Mesenchymal stem cell (in vitro differentiated cells and primary cell): ENCODE measurements around the gene CDH12.
"Not testable (repeated sequence)": the region's sequence is repeated elsewhere in the genome, so short reads cannot be mapped to it uniquely, and the experiment has no call there.

Source experiments
- DNase-seq: peaks from one replicate; pipeline ENCODE4 v3.0.0-alpha.2; 2013
- H2AFZ ChIP-seq: one replicate; pipeline ENCODE4 v1.6.1; 2013; ENCODE audit warnings: low read depth, mild to moderate bottlenecking, control low read depth, inconsistent platforms, low read length, moderate library complexity
- H2AK5ac ChIP-seq: 2 replicates; pipeline ENCODE4 v1.6.1; 2013; ENCODE audit warnings: low read length, moderate library complexity, mild to moderate bottlenecking, inconsistent platforms; ENCODE audit not compliant: severe bottlenecking
- H2BK120ac ChIP-seq: one replicate; pipeline ENCODE4 v1.6.1; 2013; ENCODE audit warnings: low read depth, mild to moderate bottlenecking, inconsistent platforms, low read length, moderate library complexity
- H2BK12ac ChIP-seq, 2 experiments: one replicate each; pipeline ENCODE4 v1.6.1; 2013; ENCODE audit warnings: inconsistent platforms in 2 of 2, low read length in 2 of 2, mild to moderate bottlenecking in 2 of 2, moderate library complexity in 2 of 2, control low read depth in 1 of 2
- H2BK15ac ChIP-seq: one replicate; pipeline ENCODE4 v1.6.1; 2013; ENCODE audit warnings: mild to moderate bottlenecking, low read depth, inconsistent platforms; ENCODE audit not compliant: poor library complexity, severe bottlenecking
- H2BK5ac ChIP-seq: 2 replicates; pipeline ENCODE4 v1.6.1; 2013; ENCODE audit warnings: low read depth, mild to moderate bottlenecking, low read length, control low read depth, inconsistent platforms; ENCODE audit not compliant: poor library complexity, severe bottlenecking
- H3K14ac ChIP-seq, 2 experiments: one replicate each; pipeline ENCODE4 v1.6.1; 2013; ENCODE audit warnings: inconsistent platforms in 2 of 2, low read length in 2 of 2, control low read depth in 1 of 2, mild to moderate bottlenecking in 1 of 2, moderate library complexity in 1 of 2
- H3K18ac ChIP-seq, 2 experiments: one replicate each; pipeline ENCODE4 v1.6.1; 2013; ENCODE audit warnings: inconsistent platforms in 2 of 2, low read length in 2 of 2, control low read depth in 1 of 2, low read depth in 1 of 2, mild to moderate bottlenecking in 1 of 2
- H3K23ac ChIP-seq, 2 experiments: one replicate each; pipeline ENCODE4 v1.6.1; 2013; ENCODE audit warnings: inconsistent platforms in 2 of 2, low read length in 2 of 2, mild to moderate bottlenecking in 2 of 2, moderate library complexity in 2 of 2, control low read depth in 1 of 2
- H3K27ac ChIP-seq: 2 replicates; pipeline ENCODE4 v1.5.1; 2013; ENCODE audit warnings: mild to moderate bottlenecking, moderate library complexity, low read length, control low read depth, inconsistent platforms; ENCODE audit not compliant: poor library complexity, severe bottlenecking
- H3K27me3 ChIP-seq, 2 experiments: 2 replicates each; pipeline versions ENCODE4 v1.6.1 to v1.7.0; 2013; ENCODE audit warnings: low read length in 2 of 2, mild to moderate bottlenecking in 2 of 2, moderate library complexity in 2 of 2, control low read depth in 1 of 2, inconsistent platforms in 1 of 2; ENCODE audit not compliant: control insufficient read depth in 1 of 2, insufficient read depth in 1 of 2
- H3K36me3 ChIP-seq, 2 experiments: 2 replicates each; pipeline versions ENCODE4 v1.6.1 to v1.7.0; 2013; ENCODE audit warnings: low read length in 2 of 2, control low read depth in 1 of 2, inconsistent platforms in 1 of 2, low read depth in 1 of 2, mild to moderate bottlenecking in 1 of 2; ENCODE audit not compliant: insufficient read depth in 2 of 2, control insufficient read depth in 1 of 2
- H3K4ac ChIP-seq, 2 experiments: one replicate each; pipeline ENCODE4 v1.6.1; 2013; ENCODE audit warnings: inconsistent platforms in 2 of 2, low read length in 2 of 2, mild to moderate bottlenecking in 2 of 2, moderate library complexity in 2 of 2, control low read depth in 1 of 2, low read depth in 1 of 2
- H3K4me1 ChIP-seq: 2 replicates; pipeline ENCODE4 v1.6.1; 2013; ENCODE audit warnings: low read depth, low read length, control low read depth; ENCODE audit not compliant: control insufficient read depth, insufficient read depth
- H3K4me2 ChIP-seq: 2 replicates; pipeline ENCODE4 v1.6.1; 2013; ENCODE audit warnings: low read length, mild to moderate bottlenecking, inconsistent platforms; ENCODE audit not compliant: poor library complexity, severe bottlenecking
- H3K4me3 ChIP-seq, 2 experiments: 2 replicates each; pipeline versions ENCODE4 v1.5.1 to v1.7.0; 2013; ENCODE audit warnings: low read length in 2 of 2, mild to moderate bottlenecking in 2 of 2, control low read depth in 1 of 2, low read depth in 1 of 2; ENCODE audit not compliant: insufficient read depth in 1 of 2
- H3K79me1 ChIP-seq: replicated peaks from 2 replicates; pipeline ENCODE4 v1.6.1; 2013; ENCODE audit warnings: mild to moderate bottlenecking, control low read depth, low read length, inconsistent platforms; ENCODE audit not compliant: poor library complexity, severe bottlenecking
- H3K9ac ChIP-seq: 2 replicates; pipeline ENCODE4 v1.7.0; 2013; ENCODE audit warnings: mild to moderate bottlenecking, low read length, moderate library complexity
- H3K9me3 ChIP-seq: 2 replicates; pipeline ENCODE4 v1.7.0; 2013; ENCODE audit warnings: mild to moderate bottlenecking, low read length; ENCODE audit not compliant: control insufficient read depth
- H4K8ac ChIP-seq: one replicate; pipeline ENCODE4 v1.6.1; 2013; ENCODE audit warnings: inconsistent platforms, mild to moderate bottlenecking, low read length, moderate library complexity
- H4K91ac ChIP-seq: one replicate; pipeline ENCODE4 v1.6.1; 2013; ENCODE audit warnings: mild to moderate bottlenecking, low read length, inconsistent platforms
- WGBS: methylation state at CpG from one replicate; pipeline ENCODE4 v1.1.7; 2013; ENCODE audit warnings: mixed read lengths; 5-methylcytosine and 5-hydroxymethylcytosine counted together

CDH12 gene

DNA sequence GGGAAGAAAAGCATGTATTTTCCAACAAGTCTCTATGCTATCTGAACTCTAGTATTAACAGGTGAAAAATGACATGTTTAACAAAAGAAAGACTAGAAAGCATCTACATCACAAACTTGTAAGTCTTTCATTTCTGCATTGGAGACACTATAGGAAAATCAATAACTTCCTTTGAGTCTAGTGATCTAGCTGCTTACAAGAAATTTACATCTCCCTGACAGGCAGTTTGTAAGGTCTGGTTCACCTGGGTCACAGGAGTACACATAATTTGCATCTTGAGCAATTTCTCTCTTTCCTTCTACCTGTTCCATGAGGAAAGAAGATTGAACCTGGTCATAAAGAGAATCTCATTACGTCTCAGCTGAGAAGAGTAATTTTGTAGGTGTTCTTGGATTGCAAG, 696.2 kb downstream of the CDH12 start:
- H2BK12ac ChIP-seq, H3K4me1 ChIP-seq, H2AFZ ChIP-seq, H3K36me3 ChIP-seq, H3K9me3 ChIP-seq, H3K18ac ChIP-seq, H2BK5ac ChIP-seq, H3K4me3 ChIP-seq, H3K27ac ChIP-seq, H3K14ac ChIP-seq, H3K4me2 ChIP-seq, H3K27me3 ChIP-seq, H2BK120ac ChIP-seq, H3K23ac ChIP-seq, H3K9ac ChIP-seq, H2BK15ac ChIP-seq, DNase-seq, H4K8ac ChIP-seq, H2AK5ac ChIP-seq, H3K4ac ChIP-seq, H4K91ac ChIP-seq, H3K79me1 ChIP-seq: not testable (repeated sequence)
- no CpG with 5 or more reads among the region's 1 CpG for WGBS

DNA sequence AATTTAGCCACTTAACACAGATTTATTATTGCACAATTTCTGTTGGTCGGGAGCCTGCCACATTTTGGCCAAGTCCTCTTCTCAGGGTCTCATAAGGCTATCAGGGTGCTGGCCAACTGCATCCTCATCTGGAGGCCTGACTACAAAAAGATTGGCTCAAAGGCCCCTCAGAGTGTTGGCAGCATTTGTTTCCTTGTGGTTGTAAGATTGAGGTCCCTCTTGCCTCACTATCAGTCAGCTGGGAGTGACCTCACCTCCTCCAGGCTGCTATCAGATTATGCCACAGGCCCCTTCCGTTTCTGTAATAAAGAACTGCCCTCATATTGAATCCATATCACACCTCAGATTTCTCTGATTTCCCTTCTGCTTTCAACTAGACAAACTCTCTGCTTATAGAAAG, 698.4 kb downstream of the CDH12 start:
- H3K36me3 ChIP-seq, H3K4me3 ChIP-seq, H2BK120ac ChIP-seq, H3K14ac ChIP-seq, H4K91ac ChIP-seq, H3K9ac ChIP-seq, H3K4ac ChIP-seq, H3K27ac ChIP-seq, H2AFZ ChIP-seq, H3K18ac ChIP-seq, H3K9me3 ChIP-seq, H3K4me1 ChIP-seq, H3K27me3 ChIP-seq, H2BK5ac ChIP-seq, H2AK5ac ChIP-seq, H3K79me1 ChIP-seq, H2BK15ac ChIP-seq, H3K4me2 ChIP-seq, DNase-seq, H4K8ac ChIP-seq, H2BK12ac ChIP-seq, H3K23ac ChIP-seq: not testable (repeated sequence)
- whole genome bisulfite sequencing: 76% methylated on average over 1 of the region's 2 CpGs

DNA sequence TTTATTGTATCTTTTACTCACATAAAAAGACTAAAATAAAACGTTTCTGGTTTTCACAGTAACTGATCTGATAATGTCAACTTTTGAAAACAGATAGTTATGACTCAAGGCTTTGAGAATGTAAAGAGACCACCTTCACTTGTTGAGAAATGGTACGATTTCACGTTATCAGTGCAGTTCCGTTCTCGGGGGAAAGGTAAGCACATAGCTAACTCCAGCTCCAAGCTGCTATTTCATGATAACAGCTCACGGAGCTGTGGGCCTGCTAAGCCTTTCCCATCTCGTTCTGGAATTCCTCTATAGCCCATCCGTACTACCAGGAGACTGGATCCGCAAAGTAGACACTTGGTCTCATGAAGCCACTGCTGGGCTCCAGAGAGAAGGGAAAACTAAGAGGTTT, 701.3 kb downstream of the CDH12 start:
- H2AFZ ChIP-seq, H3K79me1 ChIP-seq, H2BK5ac ChIP-seq, H3K18ac ChIP-seq, H3K27me3 ChIP-seq, H4K91ac ChIP-seq, H3K23ac ChIP-seq, H3K27ac ChIP-seq, H2AK5ac ChIP-seq, H2BK120ac ChIP-seq, H3K4ac ChIP-seq, H3K9ac ChIP-seq, H4K8ac ChIP-seq, DNase-seq, H2BK15ac ChIP-seq, H2BK12ac ChIP-seq, H3K36me3 ChIP-seq, H3K4me1 ChIP-seq, H3K4me2 ChIP-seq, H3K4me3 ChIP-seq, H3K14ac ChIP-seq, H3K9me3 ChIP-seq: not testable (repeated sequence)
- 73% methylated on average over 8 of the region's 9 CpGs for WGBS

DNA sequence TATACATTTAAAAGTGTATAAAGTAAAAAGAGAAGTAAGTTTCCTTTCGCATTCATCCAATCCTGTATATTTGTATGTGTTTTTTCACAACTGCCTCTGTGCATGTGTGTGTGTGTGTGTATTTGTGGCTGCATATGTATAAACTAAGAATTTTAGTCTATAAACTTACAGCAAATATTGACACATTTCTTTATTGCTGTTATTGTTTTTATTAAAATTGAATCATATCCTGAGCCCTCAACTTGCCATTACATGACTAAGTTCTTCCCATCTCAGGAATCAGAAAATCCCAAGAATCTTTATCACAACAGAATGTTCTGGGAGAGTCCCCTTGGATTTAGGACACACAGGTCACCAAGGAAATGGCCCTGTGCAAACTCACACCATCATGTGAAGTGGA, 712.7 kb downstream of the CDH12 start:
- not testable (repeated sequence) for H2BK120ac ChIP-seq, H3K36me3 ChIP-seq, H3K27ac ChIP-seq, H3K14ac ChIP-seq, H3K4me3 ChIP-seq, H2BK5ac ChIP-seq, H3K9ac ChIP-seq, H3K9me3 ChIP-seq, H2AK5ac ChIP-seq, H2BK15ac ChIP-seq, H3K4me1 ChIP-seq, H4K91ac ChIP-seq, H4K8ac ChIP-seq, H3K79me1 ChIP-seq, H3K23ac ChIP-seq, H3K4me2 ChIP-seq, H3K4ac ChIP-seq, H2AFZ ChIP-seq, H3K18ac ChIP-seq, H2BK12ac ChIP-seq, H3K27me3 ChIP-seq, DNase-seq
- no CpG with 5 or more reads among the region's 1 CpG for WGBS
